Caco-2 (cell line): ENCODE results near the gene APOM. TPM values are rescaled to one million over a fixed set of nuclear protein-coding genes. Genes with fewer than 3 reads are reported as not detected.

ENCODE experiments used
- BruUV-seq: library from RNA; stranded (reverse); fragments of 400-500 nt; replicated peaks from 2 replicates; lab custom pipeline; 2021; lab: Mats Ljungman, UMichigan
- CTCF ChIA-PET: fragments of 300-600 bp; sonication (Branson Sonifier 250); formaldehyde crosslinking; loops from one replicate; lab custom pipeline; 2022; ENCODE audit warnings: antibody characterized with exemption; lab: Charles Lee
- POLR2A ChIA-PET: fragments of 300-600 bp; sonication (Branson Sonifier 250); formaldehyde crosslinking; loops from one replicate; lab custom pipeline; 2022; ENCODE audit warnings: antibody characterized with exemption; lab: Charles Lee
- DNase-seq, 2 experiments: peaks; one replicate each; pipeline versions ENCODE4 v3.0.0 to v3.0.0-alpha.2; 2020 to 2022
- H3K27me3 ChIP-seq: replicated peaks from 2 replicates; pipeline ENCODE4 v1.6.0; 2011; ENCODE audit warnings: low read length; ENCODE audit not compliant: control insufficient read depth, insufficient read depth
- H3K36me3 ChIP-seq: 2 replicates; pipeline ENCODE4 v1.5.1; 2011; ENCODE audit warnings: low read length; ENCODE audit not compliant: control insufficient read depth, insufficient read depth
- H3K4me1 ChIP-seq: fragments of 250-450 bp; sonication (Bioruptor Pico); 2 replicates; pipeline ENCODE4 v1.5.1; 2020; ENCODE audit warnings: mild to moderate bottlenecking
- H3K4me3 ChIP-seq: 2 replicates; pipeline ENCODE4 v1.5.1; 2011; ENCODE audit warnings: low read depth, mild to moderate bottlenecking, control low read depth, low read length
- H3K9me3 ChIP-seq: fragments of 250-450 bp; sonication (Bioruptor Pico); 2 replicates; pipeline ENCODE4 v1.5.1; 2020; ENCODE audit warnings: mild to moderate bottlenecking, moderate library complexity
- H3K27ac Mint-ChIP-seq: one replicate; pipeline ENCODE4 v1.8.0; 2022; ENCODE audit warnings: mixed read lengths; ENCODE audit not compliant: unreplicated experiment
- H3K27me3 Mint-ChIP-seq: one replicate; pipeline ENCODE4 v1.8.0; 2022; ENCODE audit warnings: mixed read lengths; ENCODE audit not compliant: insufficient read depth, unreplicated experiment
- H3K36me3 Mint-ChIP-seq: one replicate; pipeline ENCODE4 v1.8.0; 2022; ENCODE audit warnings: mild to moderate bottlenecking, mixed read lengths; ENCODE audit not compliant: insufficient read depth, unreplicated experiment
- H3K4me1 Mint-ChIP-seq: one replicate; pipeline ENCODE4 v1.8.0; 2022; ENCODE audit warnings: low read depth, mixed read lengths; ENCODE audit not compliant: unreplicated experiment
- H3K4me3 Mint-ChIP-seq: one replicate; pipeline ENCODE4 v1.8.0; 2022; ENCODE audit warnings: mild to moderate bottlenecking, moderate library complexity, mixed read lengths; ENCODE audit not compliant: unreplicated experiment
- H3K9me3 Mint-ChIP-seq: one replicate; pipeline ENCODE4 v1.8.0; 2022; ENCODE audit warnings: mixed read lengths; ENCODE audit not compliant: unreplicated experiment
- CTCF ChIP-seq, 2 experiments: fragments of 200-600 bp in 1 of 2; IDR thresholded peaks; 1 replicate in 1 of 2; 2 replicates in 1 of 2; pipeline versions ENCODE4 v1.5.1 to v1.8.0; 2011 to 2022; ENCODE audit warnings: antibody characterized with exemption in 1 of 2, control low read depth in 1 of 2, inconsistent platforms in 1 of 2, low read depth in 1 of 2, low read length in 1 of 2, mild to moderate bottlenecking in 1 of 2, moderate library complexity in 1 of 2; ENCODE audit not compliant: insufficient read depth in 1 of 2, severe bottlenecking in 1 of 2, unreplicated experiment in 1 of 2
- intact Hi-C: fragments of 100-400 bp; cut with micrococcal nuclease; formaldehyde crosslinking; loops from one replicate; pipeline ENCODE4 v1.10.0; 2022; ENCODE audit not compliant: unreplicated experiment
- total RNA-seq: library from RNA; stranded (reverse); gene quantifications from 2 replicates; pipeline ENCODE4 v1.2.3, GENCODE V29; 2022

The APOM gene
- total RNA-seq, 1 experiment from 2014 or later: 15.8 TPM

- H3K27me3 ChIP-seq: no peaks in the 10 kb centered on the region
- H3K27ac Mint-ChIP-seq: peak overlapping the region; percentile 39
- ChIA-PET POLR2A (interaction anchor here (0.6 kb wide), 1 partner anchor 90 kb away, joined by 4 read pairs; no protein-coding TSS in a partner anchor), CTCF (no interaction called here)
- no peak for TF ChIP-seq CTCF (IDR thresholded peaks at IDR 0.05; ENCODE audit: insufficient read depth in 1 of 2, low read depth in 1 of 2, low read length in 1 of 2, severe bottlenecking in 1 of 2, unreplicated experiment in 1 of 2)
- BruUV-seq: no TSS peak
- no peaks in the 10 kb centered on the region for H3K9me3 ChIP-seq
- no peak overlapping the region for H3K4me3 ChIP-seq
- no peaks in the 10 kb centered on the region for H3K9me3 Mint-ChIP-seq
- no peak overlapping the region for H3K4me3 Mint-ChIP-seq
- peaks cover 99% of the 10 kb centered on the region for H3K36me3 Mint-ChIP-seq
- H3K36me3 ChIP-seq: peaks cover 4% of the 10 kb centered on the region
- no peak for DNase-seq
- no peaks in the 10 kb centered on the region for H3K4me1 ChIP-seq
- no peaks in the 10 kb centered on the region for H3K4me1 Mint-ChIP-seq
- H3K27me3 Mint-ChIP-seq: no peaks in the 10 kb centered on the region
- intact Hi-C loops: no loop called here
Measured at GRCh38 chr6:31634131-31634530, 21.6 kb upstream of the APOM start.

- POLR2A ChIA-PET: interaction anchor here (0.6 kb wide), 1 partner anchor 54 kb away, joined by 3 read pairs; no protein-coding TSS in a partner anchor
Measured at GRCh38 chr6:31634969-31635575, 20.6 kb upstream of the APOM start.

More at GRCh38 chr6:31634969-31635575, 20.6 kb upstream of the APOM start:
- H3K4me3 ChIP-seq: no peak overlapping the region
- CTCF ChIA-PET: interaction anchor here (0.6 kb wide), 1 partner anchor 255 kb away, joined by 3 read pairs; no protein-coding TSS in a partner anchor
- BruUV-seq: no TSS peak
- intact Hi-C loops: no loop called here
- Mint-ChIP-seq H3K36me3 (peaks cover 99% of the 10 kb centered on the region), H3K4me3 (no peak overlapping the region), H3K27ac (no peak overlapping the region), H3K27me3 (no peaks in the 10 kb centered on the region), H3K4me1 (no peaks in the 10 kb centered on the region), H3K9me3 (no peaks in the 10 kb centered on the region)
- H3K36me3 ChIP-seq: peaks cover 5% of the 10 kb centered on the region
- no peak for DNase-seq
- no peaks in the 10 kb centered on the region for H3K9me3 ChIP-seq
- TF ChIP-seq CTCF (IDR thresholded peaks at IDR 0.05; ENCODE audit: insufficient read depth in 1 of 2, low read depth in 1 of 2, low read length in 1 of 2, severe bottlenecking in 1 of 2, unreplicated experiment in 1 of 2): no peak
- H3K4me1 ChIP-seq: no peaks in the 10 kb centered on the region
- no peaks in the 10 kb centered on the region for H3K27me3 ChIP-seq
